DND-41 (cell line): ENCODE results near the gene METTL6.

Experiments
- EZH2 ChIP-seq: IDR thresholded peaks from 3 replicates; pipeline ENCODE4 v1.6.1; 2012; ENCODE audit warnings: borderline replicate concordance, low read depth, mild to moderate bottlenecking, moderate library complexity, low read length, inconsistent platforms; ENCODE audit not compliant: severe bottlenecking
- TF ChIP-seq, protein P1 (sequence below): IDR thresholded peaks from 2 replicates; pipeline ENCODE4 v1.5.1; 2012; ENCODE audit warnings: borderline replicate concordance, low read length, moderate library complexity, mild to moderate bottlenecking; ENCODE audit not compliant: poor library complexity, severe bottlenecking; ENCODE audit errors: extremely low read depth

DNA sequence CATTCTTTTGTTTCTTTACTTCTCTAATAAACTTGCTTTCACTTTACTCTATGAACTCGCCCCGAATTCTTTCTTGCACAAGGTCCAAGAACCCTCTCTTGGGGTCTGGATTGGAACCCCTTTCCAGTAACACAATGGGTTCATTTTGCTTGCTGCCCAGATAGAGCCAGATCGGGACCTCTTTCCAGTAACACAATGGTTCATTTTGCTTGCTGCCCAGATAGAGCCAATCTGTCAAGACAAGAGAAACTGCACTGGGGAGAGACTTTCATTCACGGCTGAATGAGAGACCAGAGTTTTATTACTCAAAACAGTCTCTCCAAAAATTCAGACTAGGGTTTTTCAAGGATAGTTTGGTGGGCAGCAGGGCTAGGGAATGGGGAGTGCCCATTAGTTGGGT, 25.4 kb downstream of the METTL6 start:
- TF ChIP-seq, protein P1, sequence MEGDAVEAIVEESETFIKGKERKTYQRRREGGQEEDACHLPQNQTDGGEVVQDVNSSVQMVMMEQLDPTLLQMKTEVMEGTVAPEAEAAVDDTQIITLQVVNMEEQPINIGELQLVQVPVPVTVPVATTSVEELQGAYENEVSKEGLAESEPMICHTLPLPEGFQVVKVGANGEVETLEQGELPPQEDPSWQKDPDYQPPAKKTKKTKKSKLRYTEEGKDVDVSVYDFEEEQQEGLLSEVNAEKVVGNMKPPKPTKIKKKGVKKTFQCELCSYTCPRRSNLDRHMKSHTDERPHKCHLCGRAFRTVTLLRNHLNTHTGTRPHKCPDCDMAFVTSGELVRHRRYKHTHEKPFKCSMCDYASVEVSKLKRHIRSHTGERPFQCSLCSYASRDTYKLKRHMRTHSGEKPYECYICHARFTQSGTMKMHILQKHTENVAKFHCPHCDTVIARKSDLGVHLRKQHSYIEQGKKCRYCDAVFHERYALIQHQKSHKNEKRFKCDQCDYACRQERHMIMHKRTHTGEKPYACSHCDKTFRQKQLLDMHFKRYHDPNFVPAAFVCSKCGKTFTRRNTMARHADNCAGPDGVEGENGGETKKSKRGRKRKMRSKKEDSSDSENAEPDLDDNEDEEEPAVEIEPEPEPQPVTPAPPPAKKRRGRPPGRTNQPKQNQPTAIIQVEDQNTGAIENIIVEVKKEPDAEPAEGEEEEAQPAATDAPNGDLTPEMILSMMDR = no peak
- TF ChIP-seq EZH2 = no peak
